Right cardiac atrium (tissue), 5 donors: ENCODE measurements around the gene AGAP2. TPM values are rescaled to one million over a fixed set of nuclear protein-coding genes. Genes with fewer than 3 reads are reported as not detected.
A peak's percentile ranks its signal among the peaks of the same experiment; 100 is the strongest.

Source experiments
- ATAC-seq, 2 donors: fragments of 200-7000 bp; cut with Tn5 transposase; one replicate each; pipeline versions ENCODE4 v1.8.0 to v1.9.1; 2020; ENCODE audit warnings: moderate library complexity in 2 of 2, mild to moderate bottlenecking in 1 of 2
- DNase-seq, 3 donors: peaks; one replicate each; pipeline ENCODE4 v3.0.0-alpha.2; 2020
- H3K27ac ChIP-seq: one replicate; pipeline ENCODE4 v1.5.1; 2013; ENCODE audit warnings: mild to moderate bottlenecking, low read length, control low read depth, moderate library complexity
- H3K27me3 ChIP-seq: one replicate; pipeline ENCODE4 v1.6.1; 2013; ENCODE audit not compliant: control insufficient read depth, insufficient read depth
- H3K4me1 ChIP-seq: one replicate; pipeline ENCODE4 v1.6.1; 2013; ENCODE audit warnings: low read length; ENCODE audit not compliant: control insufficient read depth, insufficient read depth
- H3K4me3 ChIP-seq: one replicate; pipeline ENCODE4 v1.5.1; 2013; ENCODE audit warnings: low read length, control low read depth
- H3K9me3 ChIP-seq: one replicate; pipeline ENCODE4 v1.6.1; 2013; ENCODE audit warnings: low read length; ENCODE audit not compliant: control insufficient read depth
- WGBS: extraction: QIAGEN DNeasy Blood & Tissue Kit; methylation state at CpG from one replicate; pipeline ENCODE4 v1.1.7; 2013; 5-methylcytosine and 5-hydroxymethylcytosine counted together
- intact Hi-C, 4 donors: fragments of 100-400 bp; cut with DNase I; formaldehyde crosslinking; loops; one replicate each; pipeline versions ENCODE4 v1.11.0 to v1.14.0; 2022 to 2023
- polyA plus RNA-seq: library from polyadenylated mRNA; stranded (reverse); fragments of 200-250 nt; gene quantifications from one replicate; pipeline ENCODE4 v1.2.3, GENCODE V29; 2013
- total RNA-seq, 4 donors: library from RNA; stranded (reverse); fragmentation: NEBNext Ultra II Directional; extraction: Animal tissue kit (Norgen Biotek cat#: 25700); gene quantifications; one replicate each; pipeline ENCODE4 v1.2.1, GENCODE V29; 2021
- donor health status: healthy with polysubstance abuse.
- donor health status: DM: no; HTN: yes; CAD: no.
- donor health status: DM: no; HTN: no; CAD: no.
- donor health status: DM: no; HTN: yes; CAD: no; lungs with severe emphysema.
- donor health status: DM: yes; HTN: yes; CAD: no.

AGAP2 gene
- total and polyA plus RNA-seq, 5 donors = 0.53 to 1.7 (median 0.74) TPM

DNA sequence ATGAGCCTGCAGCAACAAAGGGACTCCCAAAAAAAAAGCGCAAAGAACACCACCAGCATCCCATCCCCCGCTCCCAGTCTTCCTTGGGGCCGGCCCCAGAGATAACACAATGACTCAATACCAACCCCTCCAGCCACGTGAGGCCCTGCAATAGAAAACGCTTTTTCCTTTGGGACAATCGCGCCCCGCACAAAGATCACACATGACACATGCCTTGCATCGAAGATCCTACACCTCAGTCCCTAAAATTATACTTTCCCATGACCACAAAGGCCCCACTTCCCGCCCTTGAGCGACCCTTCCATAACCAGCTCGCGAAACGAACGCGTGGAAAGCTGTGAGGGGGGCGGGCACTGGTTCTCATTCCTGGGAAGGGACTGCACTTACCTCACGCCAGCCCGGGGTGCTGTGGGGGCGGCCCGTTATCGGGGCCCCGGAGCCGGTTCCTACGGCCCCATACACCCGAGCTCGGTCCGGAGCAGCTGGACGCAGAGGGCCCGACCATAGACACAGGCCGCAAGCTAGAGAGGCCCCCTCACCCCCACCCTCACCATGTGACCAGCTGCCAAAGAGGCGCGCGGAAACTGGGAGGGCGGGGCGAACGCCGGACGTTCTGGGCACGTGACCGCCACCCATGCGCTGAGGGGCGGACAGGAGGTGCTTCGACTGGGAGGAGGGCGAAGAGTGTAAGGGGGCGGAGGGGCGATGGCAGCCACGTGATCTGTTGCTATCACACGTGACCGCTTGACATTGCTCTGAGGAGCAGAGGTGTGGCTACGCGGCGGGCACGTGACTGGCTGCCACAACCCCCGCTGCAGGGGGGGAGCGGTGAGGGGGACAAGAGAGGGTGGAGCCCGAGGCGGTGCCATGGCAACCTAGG, 13.5 kb upstream of the AGAP2 start, which contains the start of gene CDK4:
Gene CDK4 (minus strand): TSS at position 523 of the 880 bp plus-strand sequence. CDS start 593 bp downstream, outside the sequence.
- H3K27ac ChIP-seq = peak within 1 kb of the TSS; percentile 65
- ATAC-seq (peak; percentile 92 to 94), DNase-seq (peak; percentile 100)
- intact Hi-C loops = no loop called here
- H3K4me3 ChIP-seq = peak within 1 kb of the TSS; percentile 58
- H3K27me3 ChIP-seq = no peaks in the 10 kb centered on the region
- H3K4me1 ChIP-seq = peaks cover 2% of the 10 kb centered on the region
- WGBS = under 1% methylated on average over 58 of the region's 58 CpGs
- H3K9me3 ChIP-seq = no peaks in the 10 kb centered on the region

DNA sequence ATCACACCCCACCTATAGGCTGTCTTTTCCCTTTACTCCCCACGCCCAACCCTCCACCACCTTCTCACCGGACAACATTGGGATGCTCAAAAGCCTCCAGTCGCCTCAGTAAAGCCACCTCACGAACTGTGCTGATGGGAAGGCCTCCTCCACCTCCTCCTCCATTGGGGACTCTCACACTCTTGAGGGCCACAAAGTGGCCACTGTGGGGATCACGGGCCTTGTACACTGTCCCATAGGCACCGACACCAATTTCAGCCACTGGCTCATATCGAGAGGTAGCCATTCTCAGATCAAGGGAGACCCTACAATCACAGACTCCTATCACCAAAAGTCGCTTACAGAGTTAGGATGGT, 12.9 kb upstream of the AGAP2 start:
- H3K4me3 ChIP-seq = peak overlapping the region; percentile 58
- no peaks in the 10 kb centered on the region for H3K27me3 ChIP-seq
- 12% methylated on average over 8 of the region's 8 CpGs for WGBS
- ATAC-seq = peak in 1 of 2 donors; percentile 0
- DNase-seq = peak in 2 of 3 donors; percentile 40 to 44
- intact Hi-C loops = no loop called here
- no peaks in the 10 kb centered on the region for H3K9me3 ChIP-seq
- peaks cover 2% of the 10 kb centered on the region for H3K4me1 ChIP-seq
- peak overlapping the region; percentile 65 for H3K27ac ChIP-seq

DNA sequence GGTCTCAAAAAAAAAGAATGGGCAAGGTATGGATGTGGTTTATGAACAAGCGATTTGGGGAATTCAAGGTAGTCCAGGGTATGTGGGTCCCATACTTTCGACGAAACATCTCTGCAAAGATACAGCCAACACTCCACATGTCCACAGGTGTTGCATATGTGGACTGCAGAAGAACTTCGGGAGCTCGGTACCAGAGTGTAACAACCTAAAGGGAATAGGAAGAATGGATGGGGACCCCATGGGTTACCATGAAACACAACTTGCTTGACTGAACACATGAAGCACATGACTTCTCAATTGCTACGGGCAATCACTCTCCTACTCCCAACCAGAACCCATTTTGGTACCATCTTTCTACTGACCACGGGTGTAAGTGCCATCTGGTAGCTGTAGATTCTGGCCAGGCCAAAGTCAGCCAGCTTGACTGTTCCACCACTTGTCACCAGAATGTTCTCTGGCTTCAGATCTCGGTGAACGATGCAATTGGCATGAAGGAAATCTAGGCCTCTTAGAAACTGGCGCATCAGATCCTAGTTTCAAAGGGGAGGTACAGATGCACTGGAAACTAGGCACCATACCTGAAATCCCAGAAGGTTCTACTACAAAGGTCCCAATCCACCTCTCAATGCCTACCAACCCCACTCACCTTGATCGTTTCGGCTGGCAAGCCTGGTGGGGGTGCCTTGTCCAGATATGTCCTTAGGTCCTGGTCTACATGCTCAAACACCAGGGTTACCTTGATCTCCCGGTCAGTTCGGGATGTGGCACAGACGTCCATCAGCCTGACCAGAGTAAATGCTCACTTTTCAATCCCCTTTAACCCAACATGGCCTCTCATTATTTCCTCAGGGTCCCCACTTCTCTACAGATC, 12.3 kb upstream of the AGAP2 start:
- Histone ChIP-seq H3K4me3 (peak overlapping the region; percentile 58), H3K27me3 (no peaks in the 10 kb centered on the region), H3K9me3 (no peaks in the 10 kb centered on the region), H3K27ac (peak overlapping the region; percentile 65), H3K4me1 (peaks cover 2% of the 10 kb centered on the region)
- ATAC-seq (no peak), DNase-seq (peak in 2 of 3 donors; percentile 36 to 52)
- intact Hi-C loops = no loop called here
- 89% methylated on average over 15 of the region's 15 CpGs for WGBS

DNA sequence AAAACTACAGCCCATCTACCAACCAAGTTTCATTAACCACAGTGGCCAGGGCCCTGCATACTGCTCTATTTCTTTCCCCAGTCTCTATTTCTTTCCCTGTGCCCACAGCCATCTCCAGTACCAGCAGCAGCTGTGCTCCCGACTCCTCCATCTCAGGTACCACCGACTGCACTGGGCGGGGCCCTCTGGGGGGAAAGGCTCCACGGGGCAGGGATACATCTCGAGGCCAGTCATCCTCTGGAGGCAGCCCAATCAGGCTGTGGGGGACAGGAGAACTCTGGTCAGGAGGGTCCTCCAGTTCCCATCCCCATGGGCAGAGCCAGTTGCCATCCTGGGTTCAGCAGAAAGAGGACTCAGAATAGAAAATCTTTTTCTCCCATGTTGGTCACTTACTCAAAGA, 10.5 kb upstream of the AGAP2 start:
- DNase-seq (peak in 2 of 3 donors; percentile 35 to 53), ATAC-seq (no peak)
- Histone ChIP-seq H3K4me3 (no peak overlapping the region), H3K9me3 (no peaks in the 10 kb centered on the region), H3K27ac (no peak overlapping the region), H3K4me1 (peaks cover 4% of the 10 kb centered on the region), H3K27me3 (no peaks in the 10 kb centered on the region)
- intact Hi-C loops = no loop called here
- 90% methylated on average over 5 of the region's 5 CpGs for WGBS

DNA sequence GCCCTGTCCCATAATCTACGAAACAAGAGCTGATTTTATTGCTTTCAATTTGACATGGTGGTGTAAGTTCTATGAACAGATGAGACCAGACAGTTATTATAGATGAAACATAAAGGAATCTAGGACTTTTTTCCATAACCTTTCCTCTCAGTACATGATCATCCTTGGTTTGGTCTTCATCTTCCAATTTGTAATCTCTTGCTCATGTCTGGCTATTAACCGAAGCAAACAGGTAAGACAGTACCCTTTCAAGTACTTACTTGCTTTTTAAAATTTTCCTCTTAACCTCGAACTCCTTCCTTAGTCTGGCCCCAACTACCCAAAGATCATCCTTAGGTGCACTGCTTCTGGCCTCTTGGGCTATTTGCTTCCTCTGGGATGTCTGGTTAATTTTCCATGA, 7.5 kb upstream of the AGAP2 start:
- Histone ChIP-seq H3K4me3 (no peak overlapping the region), H3K27me3 (no peaks in the 10 kb centered on the region), H3K27ac (no peak overlapping the region), H3K4me1 (peaks cover 2% of the 10 kb centered on the region), H3K9me3 (no peaks in the 10 kb centered on the region)
- intact Hi-C loops = no loop called here
- DNase-seq = no peak
- ATAC-seq = no peak
- 90% methylated on average over 3 of the region's 3 CpGs for WGBS

DNA sequence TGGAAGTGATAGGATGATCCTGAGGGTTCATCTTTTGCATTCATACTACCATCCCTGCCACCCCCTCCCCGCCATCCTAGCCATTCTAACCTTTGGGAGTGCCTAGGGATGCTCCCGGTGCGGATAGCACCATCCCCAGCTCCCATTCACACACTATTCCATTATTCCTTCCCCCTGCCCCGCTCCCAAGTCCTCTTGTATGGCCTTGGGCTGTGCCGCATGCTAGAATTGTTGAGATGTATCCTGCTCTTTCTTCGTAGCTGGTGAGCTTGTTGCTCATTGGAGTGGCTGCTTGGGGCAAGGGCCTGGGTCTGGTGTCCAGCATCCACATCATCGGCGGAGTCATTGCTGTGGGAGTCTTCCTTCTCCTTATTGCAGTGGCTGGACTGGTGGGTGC, 6.9 kb upstream of the AGAP2 start:
- DNase-seq (peak in 1 of 3 donors; percentile 34), ATAC-seq (peak; percentile 3 to 18)
- Histone ChIP-seq H3K27me3 (no peaks in the 10 kb centered on the region), H3K27ac (peak overlapping the region; percentile 97), H3K9me3 (no peaks in the 10 kb centered on the region), H3K4me3 (peak overlapping the region; percentile 89), H3K4me1 (peaks cover 2% of the 10 kb centered on the region)
- intact Hi-C loops = no loop called here
- WGBS = 38% methylated on average over 8 of the region's 8 CpGs

DNA sequence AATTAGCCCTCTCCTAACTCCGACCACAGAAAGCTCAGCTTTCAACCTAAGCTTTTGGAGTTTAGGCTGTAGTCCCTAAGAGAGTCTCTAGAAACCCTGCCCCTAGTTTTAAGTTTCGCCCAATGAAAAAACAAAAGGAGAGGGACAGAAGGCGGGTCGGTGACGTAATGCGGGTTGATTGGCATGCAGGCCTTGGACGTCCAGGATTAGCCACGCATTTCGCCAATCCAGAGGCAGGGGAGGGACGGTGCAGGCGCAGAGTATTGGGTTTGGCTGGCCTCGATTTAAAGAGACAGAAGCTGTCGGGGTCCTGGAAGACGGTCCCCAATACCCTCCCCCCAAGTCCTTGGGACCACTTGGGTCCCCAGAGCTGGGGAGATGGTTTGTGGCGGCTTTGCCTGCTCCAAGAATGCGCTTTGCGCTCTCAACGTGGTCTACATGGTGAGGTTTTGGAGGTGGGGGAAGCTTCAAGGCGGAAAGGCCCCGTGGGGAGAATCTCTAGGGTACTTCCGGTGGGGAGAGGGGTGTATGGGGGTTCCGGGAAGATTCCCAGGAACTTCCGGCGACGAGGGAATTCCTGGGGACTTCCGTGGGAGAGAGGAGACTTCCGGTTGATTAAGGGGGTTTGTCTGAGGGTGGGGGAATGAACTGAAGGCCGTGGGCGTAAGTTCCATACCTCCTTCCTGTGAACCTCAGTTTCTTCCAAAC, 6.4 kb upstream of the AGAP2 start, which contains the start of gene TSPAN31:
Gene TSPAN31 (plus strand): TSS at position 263 of the 708 bp plus-strand sequence. CDS start 116 bp downstream, at position 379.
- Histone ChIP-seq H3K27me3 (no peaks in the 10 kb centered on the region), H3K4me1 (peaks cover 2% of the 10 kb centered on the region), H3K4me3 (peak within 1 kb of the TSS; percentile 89), H3K27ac (peak within 1 kb of the TSS; percentile 97), H3K9me3 (no peaks in the 10 kb centered on the region)
- peak; percentile 95 to 96 for ATAC-seq
- peak; percentile 98 to 99 (median 99) for DNase-seq
- 1% methylated on average over 29 of the region's 29 CpGs for WGBS
- intact Hi-C loops = no loop called here

DNA sequence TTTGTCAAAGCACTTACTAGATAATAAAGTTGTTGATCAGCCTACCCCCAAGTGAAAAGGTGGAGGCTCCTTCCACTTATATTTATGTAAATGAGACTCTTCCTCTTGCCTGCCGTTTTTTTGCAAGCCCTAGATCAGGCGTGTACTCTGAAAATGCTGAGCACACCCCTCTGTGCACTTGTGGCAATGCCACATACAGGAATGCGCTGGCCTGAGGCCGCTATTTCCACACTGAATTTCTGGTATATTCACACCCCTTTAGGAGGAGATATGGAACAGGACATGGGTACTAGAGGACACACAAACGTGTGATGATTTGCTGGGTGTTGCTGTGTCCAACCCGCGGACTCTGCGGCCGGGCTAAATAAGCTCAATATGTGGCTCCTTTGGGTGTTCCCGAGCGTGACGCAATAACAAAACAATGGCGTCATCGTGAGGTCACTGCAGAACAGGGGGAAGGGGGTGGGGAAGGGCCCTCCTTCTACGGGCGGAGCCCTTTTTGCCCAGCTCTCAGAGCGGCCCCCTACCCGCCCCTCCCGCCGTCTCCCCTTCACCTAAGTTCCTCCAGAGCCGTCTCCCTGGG, 5.7 kb upstream of the AGAP2 start:
- peak; percentile 82 to 87 (median 86) for DNase-seq
- intact Hi-C loops = no loop called here
- peaks cover 2% of the 10 kb centered on the region for H3K4me1 ChIP-seq
- H3K9me3 ChIP-seq = no peaks in the 10 kb centered on the region
- H3K27ac ChIP-seq = peak overlapping the region; percentile 93
- peak overlapping the region; percentile 89 for H3K4me3 ChIP-seq
- ATAC-seq = peak; percentile 61 to 71
- 13% methylated on average over 21 of the region's 21 CpGs for WGBS
- no peaks in the 10 kb centered on the region for H3K27me3 ChIP-seq

DNA sequence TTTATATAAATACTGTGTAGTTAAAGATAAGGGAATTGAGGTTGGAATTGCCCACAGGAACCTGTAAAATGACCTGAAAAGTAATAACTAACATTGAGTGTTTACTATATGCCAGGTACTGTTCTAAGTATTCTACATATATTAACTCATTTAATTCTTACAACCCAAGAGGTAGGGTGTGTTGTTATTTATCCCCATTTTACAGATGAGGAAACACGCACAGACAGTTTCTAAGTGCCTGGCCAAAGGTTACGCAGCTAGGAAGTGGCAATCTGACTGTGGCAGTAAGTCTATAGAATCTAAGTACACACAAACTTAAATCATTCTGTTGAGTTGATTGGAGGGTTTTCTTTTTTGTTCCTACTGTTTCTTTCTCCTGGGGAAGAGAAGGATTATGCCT, 5.2 kb upstream of the AGAP2 start:
- H3K27me3 ChIP-seq = no peaks in the 10 kb centered on the region
- 93% methylated on average over 2 of the region's 2 CpGs for WGBS
- no peak for ATAC-seq
- H3K4me1 ChIP-seq = peaks cover 2% of the 10 kb centered on the region
- no peak overlapping the region for H3K27ac ChIP-seq
- no peak for DNase-seq
- H3K4me3 ChIP-seq = no peak overlapping the region
- no peaks in the 10 kb centered on the region for H3K9me3 ChIP-seq
- intact Hi-C loops = no loop called here
